Thyroid gland (tissue), 4 donors: Measurements from ENCODE around the gene TTLL10. TPM values are rescaled to one million over a fixed set of nuclear protein-coding genes. Genes with fewer than 3 reads are reported as not detected.
"Not testable (repeated sequence)": the region's sequence is repeated elsewhere in the genome, so short reads cannot be mapped to it uniquely, and the experiment has no call there.

ENCODE experiments used
- DNase-seq, 2 donors: peaks; one replicate each; pipeline ENCODE4 v3.0.0-alpha.2; 2019
- H3K27ac ChIP-seq, 3 donors: fragments of 200-600 bp; sonication (generic); 1 replicate in 2 of 3; 2 replicates in 1 of 3; pipeline ENCODE4 v1.5.1; 2016 to 2019; ENCODE audit warnings: mild to moderate bottlenecking in 1 of 3, moderate library complexity in 1 of 3
- H3K27me3 ChIP-seq: fragments of 200-600 bp; sonication (generic); one replicate; pipeline ENCODE4 v1.5.1; 2019
- H3K36me3 ChIP-seq, 2 donors: fragments of 200-600 bp; sonication (generic); one replicate each; pipeline ENCODE4 v1.5.1; 2016 to 2019
- H3K4me1 ChIP-seq, 2 donors: fragments of 200-600 bp; sonication (generic); one replicate each; pipeline ENCODE4 v1.5.1; 2017 to 2019
- H3K4me3 ChIP-seq, 3 donors: fragments of 200-600 bp; sonication (generic); replicated peaks in 1 of 3; 1 replicate in 2 of 3; 2 replicates in 1 of 3; pipeline ENCODE4 v1.5.1; 2016; ENCODE audit warnings: mild to moderate bottlenecking in 1 of 3
- H3K9me3 ChIP-seq: fragments of 200-600 bp; sonication (generic); one replicate; pipeline ENCODE4 v1.5.1; 2017
- CTCF ChIP-seq, 6 experiments: fragments of 200-600 bp in 3 of 6; fragments of 450-650 bp in 3 of 6; sonication (generic) in 3 of 6; IDR thresholded peaks; one replicate each; pipeline ENCODE4 v1.5.1; 2016 to 2019; ENCODE audit warnings: antibody characterized with exemption in 6 of 6, mild to moderate bottlenecking in 2 of 6, inconsistent platforms in 1 of 6, moderate library complexity in 1 of 6
- POLR2A ChIP-seq, 2 donors: fragments of 450-650 bp; IDR thresholded peaks; one replicate each; pipeline ENCODE4 v1.6.1; 2017; ENCODE audit warnings: antibody characterized with exemption in 2 of 2, mild to moderate bottlenecking in 2 of 2, moderate library complexity in 1 of 2
- WGBS, 2 donors: methylation state at CpG; one replicate each; pipeline ENCODE4 v1.1.5; 2017; 5-methylcytosine and 5-hydroxymethylcytosine counted together
- intact Hi-C: fragments of 100-400 bp; cut with DNase I; formaldehyde crosslinking; loops from one replicate; pipeline ENCODE4 v1.15.1; 2023
- total RNA-seq, 4 donors: library from RNA; depleted of rRNA; stranded (reverse); fragments of >200 nt; gene quantifications; one replicate each; pipeline ENCODE4 v1.2.3, GENCODE V29; 2016

Gene TTLL10
- total RNA-seq, 4 donors from 2014 or later: 0.13 to 0.29 TPM; not detected in 2

GRCh38 chr1:1175221-1176062 is 1.8 kb downstream of the TTLL10 start:
- TF ChIP-seq POLR2A (IDR thresholded peaks at IDR 0.05) (no peak), CTCF (IDR thresholded peaks at IDR 0.05) (no peak)
- WGBS, 2 donors: 74 to 93% methylated on average over 20 to 23 of the region's 29 CpGs
- no peak overlapping the region for H3K27ac ChIP-seq
- intact Hi-C loops: no loop called here
- H3K4me1 ChIP-seq: no peaks in the 10 kb centered on the region
- no peaks in the 10 kb centered on the region for H3K9me3 ChIP-seq
- DNase-seq: no peak
- H3K36me3 ChIP-seq: no peaks in the 10 kb centered on the region
- H3K27me3 ChIP-seq: no peaks in the 10 kb centered on the region
- no peak overlapping the region for H3K4me3 ChIP-seq

DNA sequence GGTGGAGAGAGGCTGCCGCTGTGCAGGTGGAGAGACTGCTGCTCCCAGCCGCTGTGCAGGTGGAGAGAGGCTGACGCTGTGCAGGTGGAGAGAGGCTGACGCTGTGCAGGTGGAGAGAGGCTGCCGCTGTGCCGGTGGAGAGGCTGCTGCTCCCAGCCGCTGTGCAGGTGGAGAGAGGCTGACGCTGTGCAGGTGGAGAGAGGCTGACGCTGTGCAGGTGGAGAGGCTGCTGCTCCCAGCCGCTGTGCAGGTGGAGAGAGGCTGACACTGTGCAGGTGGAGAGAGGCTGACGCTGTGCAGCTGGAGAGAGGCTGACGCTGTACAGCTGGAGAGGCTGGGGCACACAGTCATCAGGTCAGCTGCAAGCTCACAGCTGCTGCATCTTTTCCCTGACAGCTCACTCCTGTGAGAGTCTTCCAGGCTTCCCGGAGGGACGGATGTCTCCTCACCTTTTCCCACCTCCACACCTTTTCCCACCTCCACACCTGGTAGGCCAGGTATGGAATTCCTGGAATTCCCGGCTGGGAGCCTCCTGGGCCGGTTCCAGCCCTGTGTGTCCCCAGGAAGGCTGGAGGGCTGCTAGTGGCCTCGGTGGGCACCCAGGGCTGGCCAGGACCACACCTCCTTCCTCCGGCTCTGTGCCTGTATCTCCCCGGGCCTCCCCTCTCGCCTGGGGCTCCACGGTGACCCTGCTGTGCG is 2.5 kb downstream of the TTLL10 start:
- H3K36me3 ChIP-seq, H3K9me3 ChIP-seq, DNase-seq, intact Hi-C loops, H3K27me3 ChIP-seq, H3K27ac ChIP-seq, H3K4me1 ChIP-seq, H3K4me3 ChIP-seq: not testable (repeated sequence)
- 55 to 69% methylated on average over 20 to 22 of the region's 22 CpGs for WGBS, 2 donors

DNA sequence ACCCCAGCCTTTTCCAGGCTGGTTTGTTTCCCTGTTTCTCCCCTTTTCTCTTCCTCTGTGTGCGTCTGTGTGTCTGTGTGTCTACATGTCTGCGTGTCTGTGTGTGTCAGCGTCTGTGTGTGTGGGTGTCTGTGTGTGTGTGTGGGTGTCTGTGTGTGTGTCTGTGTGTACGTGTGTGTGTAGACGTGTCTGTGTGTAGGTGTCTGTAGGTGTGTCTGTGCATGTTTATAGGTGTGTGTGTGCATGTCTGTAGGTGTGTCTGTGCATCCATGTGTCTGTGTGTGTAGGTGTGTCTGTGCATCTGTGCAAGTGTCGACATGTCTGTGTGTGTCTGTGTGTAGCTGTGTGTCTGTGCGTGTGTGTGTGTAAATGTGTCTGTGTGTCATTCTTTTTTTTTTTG is 3.3 kb downstream of the TTLL10 start:
- no peaks in the 10 kb centered on the region for H3K9me3 ChIP-seq
- intact Hi-C loops: no loop called here
- H3K27ac ChIP-seq: no peak overlapping the region
- H3K27me3 ChIP-seq: no peaks in the 10 kb centered on the region
- no peaks in the 10 kb centered on the region for H3K4me1 ChIP-seq
- no peak overlapping the region for H3K4me3 ChIP-seq
- no peak for TF ChIP-seq CTCF (IDR thresholded peaks at IDR 0.05)
- TF ChIP-seq POLR2A (IDR thresholded peaks at IDR 0.05): no peak
- WGBS, 2 donors: 79 to 87% methylated on average over 7 of the region's 7 CpGs
- no peak for DNase-seq
- no peaks in the 10 kb centered on the region for H3K36me3 ChIP-seq

- Histone ChIP-seq H3K27me3 (no peaks in the 10 kb centered on the region), H3K27ac (no peak overlapping the region), H3K4me3 (no peak overlapping the region), H3K4me1 (no peaks in the 10 kb centered on the region), H3K36me3 (no peaks in the 10 kb centered on the region), H3K9me3 (no peaks in the 10 kb centered on the region)
- 79 to 90% methylated on average over 19 to 21 of the region's 21 CpGs for WGBS, 2 donors
- no peak for TF ChIP-seq CTCF (IDR thresholded peaks at IDR 0.05)
- no peak for TF ChIP-seq POLR2A (IDR thresholded peaks at IDR 0.05)
- DNase-seq: no peak
- intact Hi-C loops: no loop called here
Measured at GRCh38 chr1:1177452-1178206, 3.9 kb downstream of the TTLL10 start.

DNA sequence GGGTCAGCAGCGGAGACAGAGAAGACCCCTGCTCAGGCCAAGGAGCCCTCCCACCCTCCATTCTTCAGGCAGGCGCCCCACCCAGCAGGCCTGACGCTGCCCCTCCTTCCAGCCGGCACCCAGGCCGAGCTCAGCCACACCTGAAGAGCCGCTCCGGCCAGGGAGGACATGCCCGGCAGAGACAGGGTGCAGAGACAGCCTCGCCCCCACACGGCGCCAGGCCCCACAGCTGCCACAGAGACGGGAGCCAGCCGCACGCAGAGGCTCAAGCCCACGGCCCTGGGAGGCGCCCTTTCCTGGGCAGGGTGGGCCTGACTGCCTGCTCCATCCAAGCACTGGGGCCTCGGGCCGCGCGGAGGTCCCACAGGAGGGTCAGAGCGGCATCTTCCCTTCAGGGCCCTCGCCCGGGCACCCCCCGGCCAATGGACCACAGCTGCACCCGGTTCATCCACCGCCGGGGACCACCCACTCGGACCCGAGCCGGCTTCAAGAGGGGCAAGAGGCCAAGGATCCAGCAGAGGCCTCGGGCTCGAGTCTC is 5.2 kb downstream of the TTLL10 start:
- no peaks in the 10 kb centered on the region for H3K9me3 ChIP-seq
- H3K4me3 ChIP-seq: no peak overlapping the region
- DNase-seq: peak in 1 of 2 donors; percentile 1
- intact Hi-C loops: no loop called here
- 86 to 87% methylated on average over 3 to 16 of the region's 32 CpGs for WGBS, 2 donors
- no peaks in the 10 kb centered on the region for H3K4me1 ChIP-seq
- H3K27ac ChIP-seq: no peak overlapping the region
- TF ChIP-seq CTCF (IDR thresholded peaks at IDR 0.05) (no peak), POLR2A (IDR thresholded peaks at IDR 0.05) (no peak)
- no peaks in the 10 kb centered on the region for H3K36me3 ChIP-seq
- no peaks in the 10 kb centered on the region for H3K27me3 ChIP-seq
